GM21447 (cell line): Measurements from ENCODE around the gene KLF6.

Experiments
- ATAC-seq: cut with Tn5 transposase; IDR thresholded peaks from one replicate; pipeline ENCODE4 v1.9.1; 2021; ENCODE audit not compliant: unreplicated experiment

KLF6 gene

GRCh38 chr10:3775696-3776551 is 9.1 kb downstream of the KLF6 start:
- ATAC-seq, result no peak

DNA sequence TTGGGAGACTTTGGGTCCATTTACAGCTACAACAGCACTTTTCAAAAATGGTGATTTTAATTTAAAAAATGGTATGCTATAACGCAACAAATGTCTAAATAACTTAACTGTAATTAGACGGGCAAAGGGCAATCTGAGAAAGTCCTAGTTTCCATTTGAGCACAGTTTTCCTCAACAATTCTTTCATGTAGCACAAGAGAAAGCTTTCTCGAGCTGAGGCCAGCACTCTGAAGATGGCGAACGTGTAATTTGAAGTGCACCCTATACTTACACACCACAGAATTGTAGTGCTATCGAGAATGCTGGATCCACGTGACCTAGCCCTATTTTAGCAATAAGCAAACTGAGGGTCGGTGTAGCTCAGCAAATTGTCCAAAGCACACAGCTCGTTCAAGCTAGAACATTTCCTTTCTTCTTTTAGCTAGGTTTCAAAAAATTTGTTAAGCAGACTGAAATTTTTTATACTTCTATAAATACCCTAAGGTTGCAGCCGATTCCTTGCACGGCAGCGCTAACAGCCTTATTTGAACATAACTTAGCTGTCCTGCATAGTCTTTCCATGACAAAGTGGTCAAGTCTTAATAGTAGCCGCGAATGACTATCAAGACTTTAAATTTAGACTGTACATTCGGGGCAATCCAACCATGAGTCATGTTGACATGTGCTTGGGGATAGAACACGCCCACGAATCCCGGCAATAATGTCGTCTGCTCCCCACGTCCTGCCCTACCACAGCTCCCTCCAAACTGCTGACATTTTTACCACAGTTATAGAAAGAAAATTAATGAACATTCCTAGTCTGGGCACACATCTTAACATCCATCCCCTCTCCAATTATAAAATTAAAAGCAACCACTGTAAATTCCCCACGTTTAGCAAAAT is 10.0 kb downstream of the KLF6 start:
- ATAC-seq, result no peak

- no peak for ATAC-seq
Observed at GRCh38 chr10:3774018-3774813, 10.8 kb downstream of the KLF6 start.

- no peak for ATAC-seq
Observed at GRCh38 chr10:3773460-3774017, 11.5 kb downstream of the KLF6 start.

DNA sequence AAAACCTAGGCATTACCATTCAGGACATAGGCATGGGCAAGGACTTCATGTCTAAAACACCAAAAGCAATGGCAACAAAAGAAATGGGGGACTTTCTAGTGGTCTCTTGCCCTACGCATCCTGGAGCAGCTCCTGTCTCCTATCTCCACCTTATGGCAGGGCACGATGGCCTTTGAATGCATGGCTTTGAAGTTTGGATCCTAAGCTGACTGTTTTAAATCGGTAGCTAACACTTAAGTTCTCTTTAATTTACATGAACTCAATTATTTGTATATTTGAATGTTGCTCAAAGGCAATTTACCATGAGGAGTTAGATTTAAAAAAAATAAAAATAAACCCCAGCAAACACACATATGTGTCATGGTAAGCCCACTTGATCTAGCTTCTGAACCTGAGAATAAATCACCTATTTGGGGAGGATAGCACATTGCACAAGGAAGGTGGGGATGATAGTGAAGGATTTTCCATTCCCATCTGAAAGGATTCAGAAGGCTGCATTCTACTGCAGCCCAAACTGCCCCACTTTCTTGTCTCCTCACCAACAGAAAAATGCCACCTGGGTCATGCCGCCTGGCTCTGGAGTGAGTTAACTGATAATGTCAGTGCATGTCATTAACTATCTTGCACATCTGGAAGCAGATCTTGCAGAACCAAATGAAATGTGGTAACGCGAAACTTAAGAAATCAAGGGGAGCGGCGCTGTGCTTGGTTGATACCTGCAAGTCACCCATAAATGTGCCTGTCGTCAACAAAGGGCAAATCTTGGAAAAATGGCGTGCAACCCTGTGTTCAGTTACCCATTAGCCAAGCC is 12.4 kb downstream of the KLF6 start:
- no peak for ATAC-seq

GRCh38 chr10:3770611-3771110 is 14.3 kb downstream of the KLF6 start:
- ATAC-seq, result no peak

- no peak for ATAC-seq
Observed at GRCh38 chr10:3769556-3769955, 15.5 kb downstream of the KLF6 start.

DNA sequence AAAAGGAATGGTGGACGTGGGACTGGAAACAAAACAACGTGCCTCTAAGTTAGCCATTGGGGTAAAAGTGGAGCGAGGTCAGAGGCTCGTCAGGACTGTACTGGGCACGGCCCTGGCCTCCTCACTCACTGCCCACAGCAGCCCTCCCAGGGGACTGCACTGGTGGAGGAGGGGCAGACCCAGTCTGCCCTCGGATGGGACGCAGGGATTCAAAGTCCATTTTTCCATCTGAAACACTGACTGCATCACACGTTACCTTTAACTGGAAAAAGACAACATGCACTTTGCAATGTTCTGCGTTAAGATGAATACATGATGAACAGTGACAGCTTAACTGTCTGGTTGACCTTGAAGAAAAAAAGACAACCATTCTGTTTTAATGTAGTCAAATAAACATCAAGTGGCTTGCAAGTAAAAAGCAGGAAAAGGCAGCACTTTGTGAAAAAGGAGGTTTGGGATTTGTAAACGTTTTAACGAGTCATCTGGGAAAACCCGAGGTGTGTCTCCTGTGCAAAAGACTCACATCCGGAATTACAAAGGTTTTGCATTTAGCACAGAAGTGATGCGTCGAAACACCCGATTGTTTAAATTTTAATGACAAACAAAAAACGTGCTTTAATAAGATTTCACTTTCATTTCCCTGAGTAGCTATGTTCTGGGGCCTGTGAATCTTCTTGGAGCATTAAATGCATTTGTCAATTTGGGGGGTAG is 18.8 kb downstream of the KLF6 start:
- ATAC-seq, result no peak

GRCh38 chr10:3765146-3765545 is 19.9 kb downstream of the KLF6 start:
- peak; percentile 32 for ATAC-seq

DNA sequence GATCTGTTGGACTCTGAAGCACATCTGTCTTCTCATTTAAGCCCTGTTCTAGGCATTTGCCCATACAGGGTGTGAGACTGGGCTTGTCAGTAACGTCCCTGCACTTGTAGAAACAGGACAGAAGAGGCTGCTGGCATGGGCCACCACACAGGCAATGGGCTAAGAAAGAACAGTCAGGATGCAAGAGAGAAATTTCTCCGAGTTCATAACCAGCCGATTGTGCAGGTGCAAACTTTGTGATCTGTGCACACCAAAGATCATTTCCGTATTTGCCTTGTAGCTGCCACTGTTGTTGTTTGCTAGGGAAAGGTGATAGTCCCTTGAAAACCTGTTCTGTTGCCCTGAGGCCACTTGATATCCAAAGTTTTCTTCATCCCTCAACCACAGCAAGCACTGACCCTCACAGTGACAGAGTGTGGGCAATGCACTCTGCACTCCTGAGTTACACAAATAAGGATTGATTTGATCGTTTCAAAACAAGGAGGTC is 20.3 kb downstream of the KLF6 start:
- no peak for ATAC-seq

DNA sequence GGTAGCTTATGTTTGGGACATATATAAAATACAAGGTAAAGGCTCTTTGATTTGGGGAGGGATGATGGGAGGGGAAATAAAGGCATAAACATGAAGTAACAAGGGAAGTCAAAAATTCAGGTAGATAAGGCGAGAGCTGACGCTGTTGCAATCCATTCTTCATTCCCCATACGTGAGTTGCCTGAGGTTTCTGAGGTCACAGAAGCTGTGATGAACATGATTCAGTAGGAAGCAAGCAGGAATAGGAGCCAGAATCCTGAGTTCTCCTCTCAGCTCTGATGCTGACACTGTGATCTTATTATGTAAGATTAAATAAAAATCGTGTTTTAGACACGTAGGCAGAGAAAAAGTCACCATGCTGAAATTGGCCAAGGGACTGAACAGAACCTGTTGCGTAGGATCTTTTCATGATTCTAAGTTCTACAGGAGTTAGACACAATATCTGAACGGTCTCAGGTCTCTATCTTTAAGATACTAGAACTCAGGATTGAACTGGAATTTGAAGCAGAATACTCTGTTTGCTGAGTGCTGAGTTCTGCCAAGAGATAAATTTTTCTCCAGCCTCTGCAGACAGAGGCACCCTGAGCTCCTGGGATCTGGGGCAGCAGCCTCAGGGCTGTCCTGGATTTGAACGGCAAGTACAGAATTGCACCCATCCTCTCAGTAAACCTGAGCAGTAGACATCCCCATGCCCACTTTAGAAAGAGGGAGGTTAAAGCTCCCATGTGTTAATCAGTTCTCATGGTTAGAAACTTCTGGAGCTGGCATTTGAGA is 21.0 kb downstream of the KLF6 start:
- no peak for ATAC-seq

DNA sequence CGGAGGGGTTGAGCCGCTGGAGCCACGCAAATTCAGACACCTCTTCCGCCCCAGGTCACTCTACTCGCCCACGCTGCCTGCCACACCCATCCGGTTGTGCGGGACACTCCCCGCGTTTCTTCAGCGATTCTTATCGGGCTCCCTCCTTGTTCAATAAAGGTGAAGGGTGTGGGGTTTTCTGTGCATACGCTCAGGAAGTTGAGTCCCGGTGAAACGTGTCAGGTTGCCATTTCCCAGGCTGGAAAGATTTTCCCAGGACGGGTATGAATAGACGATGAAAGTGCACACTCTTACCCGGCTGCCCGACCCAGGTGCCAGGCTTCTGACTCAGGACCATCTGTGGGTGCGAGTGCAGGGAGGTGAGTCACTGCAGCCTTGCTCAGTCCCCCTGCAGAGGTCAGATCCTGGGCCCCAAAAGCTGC is 22.0 kb downstream of the KLF6 start:
- no peak for ATAC-seq

DNA sequence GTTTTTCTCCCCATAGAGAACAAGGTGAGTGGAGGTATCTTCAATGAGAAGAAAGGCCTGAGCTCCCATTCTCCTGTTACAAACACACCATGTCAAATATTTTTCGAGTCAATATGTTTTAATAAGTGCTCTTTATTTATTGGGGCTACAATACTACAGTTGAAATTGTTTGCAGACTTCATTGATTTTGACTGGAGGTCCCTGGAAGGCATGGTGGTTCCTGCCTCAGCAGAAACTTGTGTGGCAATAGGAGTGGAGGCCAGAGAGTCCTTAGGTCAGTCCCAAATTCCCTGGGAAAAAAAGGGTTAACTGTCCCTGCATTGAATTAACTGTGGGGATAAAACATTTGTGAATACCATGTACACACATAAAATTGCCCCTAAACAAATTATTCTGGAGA is 22.7 kb downstream of the KLF6 start:
- no peak for ATAC-seq

GRCh38 chr10:3761904-3762303 is 23.1 kb downstream of the KLF6 start:
- ATAC-seq, result no peak

DNA sequence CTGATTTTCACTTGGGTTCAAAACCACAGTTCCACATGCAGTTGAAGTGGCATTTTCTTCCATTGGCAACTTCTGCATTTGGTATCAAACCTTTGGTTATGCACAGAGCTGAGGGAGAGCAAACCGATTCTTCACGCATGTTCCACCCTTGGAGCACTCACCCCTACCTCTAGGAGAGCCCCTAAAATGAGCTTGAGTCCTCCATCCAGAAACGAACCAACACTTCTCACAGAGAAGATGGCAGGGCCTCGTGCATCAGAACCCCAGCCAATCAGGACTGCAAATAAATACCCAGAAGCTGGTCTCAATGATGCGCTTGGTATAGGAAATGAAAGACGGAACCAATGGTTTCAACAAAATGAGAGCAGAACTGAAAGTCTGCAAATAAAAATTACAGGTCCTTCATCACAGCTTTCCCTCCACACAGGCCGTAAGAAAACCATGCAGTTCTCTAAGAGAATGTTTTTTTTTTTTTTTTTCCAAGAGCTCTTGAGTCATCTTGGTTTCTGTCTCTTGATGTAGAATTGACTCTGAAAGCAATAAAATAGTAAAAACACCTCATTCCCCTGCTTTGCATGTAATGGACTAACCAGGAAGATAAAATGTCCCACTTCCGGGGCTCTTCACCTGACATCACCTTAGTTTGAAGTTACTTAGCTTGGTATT is 23.9 kb downstream of the KLF6 start:
- peak; percentile 45 for ATAC-seq

DNA sequence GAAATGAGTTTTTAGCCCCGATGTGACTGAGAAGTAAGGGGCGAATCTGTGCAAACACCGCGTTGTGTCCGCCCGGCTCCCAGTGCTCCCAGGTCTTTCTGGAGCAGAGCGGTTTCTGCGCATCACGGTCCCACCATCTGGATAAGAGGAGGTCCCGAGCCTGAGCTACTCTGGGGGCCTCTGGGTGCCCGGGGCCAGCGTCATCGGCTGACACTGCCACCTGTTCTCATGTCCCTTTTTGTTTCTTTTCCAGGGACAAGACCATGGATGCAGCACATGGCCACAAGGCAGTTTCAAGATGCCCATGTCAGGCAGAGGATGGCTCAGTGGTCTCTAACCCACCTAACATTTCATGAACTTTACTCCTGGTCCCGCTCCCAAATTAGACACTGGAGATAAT is 24.9 kb downstream of the KLF6 start:
- no peak for ATAC-seq

DNA sequence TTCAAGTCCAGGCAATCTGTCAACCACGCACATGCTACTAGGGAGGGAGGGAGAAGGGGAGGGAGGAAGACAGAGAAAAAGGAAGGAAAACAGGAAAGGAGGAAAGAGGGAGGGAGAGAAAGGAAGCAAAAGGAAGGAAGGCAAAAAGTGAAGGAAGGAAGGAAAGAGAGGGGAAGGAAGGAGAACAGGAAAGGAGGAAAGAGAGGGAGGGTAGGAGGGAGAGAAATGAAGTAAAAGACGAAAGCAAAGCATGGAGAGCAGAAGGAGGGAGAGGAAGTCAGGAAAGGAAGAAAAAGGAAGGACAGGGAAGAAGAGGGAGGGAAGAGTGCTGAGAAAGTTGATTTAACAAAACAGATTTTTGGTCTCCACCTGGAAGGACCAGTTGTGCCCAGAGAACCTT is 25.6 kb downstream of the KLF6 start:
- no peak for ATAC-seq

DNA sequence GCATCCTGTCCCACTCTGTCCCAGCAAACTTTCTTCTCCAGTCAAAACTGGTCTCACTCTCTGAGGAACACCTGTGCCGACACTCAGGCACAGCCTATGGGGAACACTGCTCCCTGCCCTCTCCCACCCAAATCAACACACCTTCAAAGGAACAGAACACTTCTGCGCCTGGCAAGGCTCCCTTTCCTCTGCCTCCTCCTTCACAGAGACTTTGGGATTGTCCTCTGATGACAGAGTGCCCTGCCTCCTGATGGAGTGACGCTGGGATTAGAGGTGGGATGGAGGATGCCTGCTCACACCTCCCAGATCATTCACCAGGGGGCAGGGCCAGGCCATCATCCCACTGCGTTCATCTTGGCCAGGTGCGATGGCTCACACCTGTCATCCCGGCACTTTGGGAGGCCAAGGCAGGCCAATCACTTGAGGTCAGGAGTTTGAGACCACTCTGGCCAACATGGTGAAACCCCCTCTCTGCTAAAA is 26.5 kb downstream of the KLF6 start:
- ATAC-seq, result no peak
